ENCODE data around the gene CCL19. TPM values are rescaled to one million over a fixed set of nuclear protein-coding genes. Genes with fewer than 3 reads are reported as not detected.
A peak's percentile ranks its signal among the peaks of the same experiment; 100 is the strongest.

Gene CCL19
- total RNA-seq, 4 donors from 2014 or later = not detected

- no peaks in the 10 kb centered on the region for H3K9me3 ChIP-seq
- H3K4me1 ChIP-seq = peaks cover 0 to 8% (median 0%) of the 10 kb centered on the region in 4 donors
- no peak for DNase-seq
- no peaks in the 10 kb centered on the region for H3K36me3 ChIP-seq
- no peaks in the 10 kb centered on the region for H3K27me3 ChIP-seq
- H3K4me3 ChIP-seq = no peak overlapping the region
- no peak overlapping the region for H3K27ac ChIP-seq
- in situ Hi-C loops (cut with MboI; ENCODE audit: low pct_ligation_motif_present in 1 of 4, low pct_unique_long_range_greater_than_20kb in 1 of 4, low sequenced_read_pairs in 3 of 4) = no loop called here
- intact Hi-C loops (cut with DNase I; ENCODE audit: low total_unique reads) = no loop called here
- TF ChIP-seq POLR2A (IDR thresholded peaks at IDR 0.05) (no peak), POLR2AphosphoS5 (IDR thresholded peaks at IDR 0.05) (no peak), EP300 (IDR thresholded peaks at IDR 0.05; ENCODE audit: low read depth) (no peak), CTCF (IDR thresholded peaks at IDR 0.05) (no peak)
- WGBS, 2 donors (ENCODE audit: low coverage in 1 of 2) = 98% methylated on average over 9 of the region's 9 CpGs; no CpG with 5 or more reads in 1 of the 2 donors
Measured at GRCh38 chr9:34709196-34709978, 18.3 kb upstream of the CCL19 start.

GRCh38 chr9:34707130-34707529 lies 16.1 kb upstream of the CCL19 start:
- Histone ChIP-seq H3K4me1 (peaks cover 0 to 12% (median 0%) of the 10 kb centered on the region in 4 donors), H3K27me3 (no peaks in the 10 kb centered on the region), H3K9me3 (no peaks in the 10 kb centered on the region), H3K36me3 (no peaks in the 10 kb centered on the region), H3K4me3 (no peak overlapping the region), H3K27ac (no peak overlapping the region)
- no peak for TF ChIP-seq POLR2A (IDR thresholded peaks at IDR 0.05)
- TF ChIP-seq CTCF (IDR thresholded peaks at IDR 0.05) = no peak
- TF ChIP-seq POLR2AphosphoS5 (IDR thresholded peaks at IDR 0.05) = no peak
- no peak for TF ChIP-seq EP300 (IDR thresholded peaks at IDR 0.05; ENCODE audit: low read depth)
- intact Hi-C loops (cut with DNase I; ENCODE audit: low total_unique reads) (no loop called here), in situ Hi-C loops (cut with MboI; ENCODE audit: low pct_ligation_motif_present in 1 of 4, low pct_unique_long_range_greater_than_20kb in 1 of 4, low sequenced_read_pairs in 3 of 4) (no loop called here)
- WGBS, 2 donors (ENCODE audit: low coverage in 1 of 2) = 71 to 80% methylated on average over 1 to 2 of the region's 2 CpGs
- DNase-seq = no peak

- H3K36me3 ChIP-seq = no peaks in the 10 kb centered on the region
- WGBS, 2 donors (ENCODE audit: low coverage in 1 of 2) = 2 to 9% methylated on average over 7 to 29 of the region's 30 CpGs
- H3K4me3 ChIP-seq = peak overlapping the region; percentile 45 to 71 (median 64)
- intact Hi-C loops (cut with DNase I; ENCODE audit: low total_unique reads) = no loop called here
- peaks cover 3 to 22% (median 4%) of the 10 kb centered on the region in 4 donors for H3K4me1 ChIP-seq
- H3K27ac ChIP-seq = peak overlapping the region; percentile 68 to 84 (median 76)
- peak; percentile 91 for DNase-seq
- peaks cover 8% of the 10 kb centered on the region for H3K27me3 ChIP-seq
- in situ Hi-C loops (cut with MboI; ENCODE audit: low pct_ligation_motif_present in 1 of 4, low pct_unique_long_range_greater_than_20kb in 1 of 4, low sequenced_read_pairs in 3 of 4) = no loop called here
- H3K9me3 ChIP-seq = no peaks in the 10 kb centered on the region
- TF ChIP-seq CTCF (IDR thresholded peaks at IDR 0.05) = peak; percentile 95 to 99 (median 98)
- no peak for TF ChIP-seq POLR2A (IDR thresholded peaks at IDR 0.05)
- TF ChIP-seq EP300 (IDR thresholded peaks at IDR 0.05; ENCODE audit: low read depth) = no peak
- peak in 2 of 3 donors; percentile 22 to 61 for TF ChIP-seq POLR2AphosphoS5 (IDR thresholded peaks at IDR 0.05)
Measured at GRCh38 chr9:34701769-34702736, 11.0 kb upstream of the CCL19 start.

Data from transverse colon (tissue), 4 donors.